Endometrial microvascular endothelial cells (primary cell): ENCODE measurements around the gene ZCCHC14. TPM values are rescaled to one million over a fixed set of nuclear protein-coding genes. Genes with fewer than 3 reads are reported as not detected.
"Not testable (repeated sequence)": the region's sequence is repeated elsewhere in the genome, so short reads cannot be mapped to it uniquely, and the experiment has no call there.

Experiments
- in situ Hi-C: cut with HindIII; loops from 2 replicates; pipeline ENCODE4 v1.10.0; 2017; ENCODE audit warnings: low sequenced_read_pairs, low pct_unique_long_range_greater_than_20kb; ENCODE audit errors: inconsistent ontology term
- total RNA-seq: library from RNA; depleted of rRNA; stranded (reverse); fragments of >200 nt; gene quantifications from one replicate; pipeline ENCODE4 v1.2.3, GENCODE V29; 2015; ENCODE audit errors: inconsistent ontology term

The ZCCHC14 gene
- total RNA-seq, 1 donor from 2014 or later = 3.7 TPM

DNA sequence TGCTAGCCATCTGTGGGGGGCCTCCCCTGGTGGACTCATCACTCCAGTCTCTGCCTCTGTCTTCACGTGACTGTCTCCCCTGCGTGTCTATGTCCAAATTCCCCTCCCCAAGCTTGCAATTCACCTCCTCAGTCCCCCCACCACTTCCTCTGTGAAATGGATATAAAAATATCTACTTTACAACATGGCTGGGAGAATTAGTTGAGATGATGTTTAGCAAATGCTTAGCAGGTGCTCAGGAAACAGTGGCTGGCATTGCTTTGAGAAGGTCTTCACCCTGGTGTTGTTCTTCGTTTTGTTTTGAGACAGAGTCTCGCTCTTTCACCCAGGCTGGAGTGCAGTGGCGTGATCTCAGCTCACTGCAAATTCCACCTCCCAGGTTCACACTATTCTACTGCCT is 8.3 kb upstream of the ZCCHC14 start:
- in situ Hi-C loops = no loop called here

- in situ Hi-C loops = no loop called here
Observed at GRCh38 chr16:87499189-87499486, 6.3 kb upstream of the ZCCHC14 start.

GRCh38 chr16:87498324-87499188 is 5.7 kb upstream of the ZCCHC14 start:
- in situ Hi-C loops = no loop called here

DNA sequence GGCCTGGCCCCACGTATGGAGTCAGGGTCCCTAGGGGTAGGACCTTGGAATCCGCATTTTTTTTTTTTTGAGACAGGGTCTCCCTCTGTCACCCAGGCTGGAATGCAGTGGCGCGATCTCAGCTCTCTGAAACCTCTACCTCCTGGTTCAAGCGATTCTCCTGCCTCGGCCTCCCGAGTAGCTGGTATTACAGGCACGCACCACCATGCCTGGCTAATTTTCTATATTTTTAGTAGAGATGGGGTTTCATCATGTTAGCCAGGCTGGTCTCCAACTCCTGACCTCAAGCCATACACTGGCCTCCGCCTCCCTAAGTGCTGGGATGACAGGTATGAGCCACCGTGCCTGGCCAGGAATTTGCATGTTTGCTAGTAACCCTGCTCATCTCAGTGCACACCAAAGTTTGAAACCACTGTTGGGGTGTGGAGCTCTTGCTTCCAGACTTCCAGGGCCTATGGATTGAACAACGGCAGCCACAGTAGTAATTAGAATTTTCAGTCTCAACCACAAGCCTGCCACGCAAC is 5.0 kb upstream of the ZCCHC14 start:
- in situ Hi-C loops = not testable (repeated sequence)

- in situ Hi-C loops = not testable (repeated sequence)
Observed at GRCh38 chr16:87497023-87497766, 4.4 kb upstream of the ZCCHC14 start.

GRCh38 chr16:87496447-87496801 is 3.6 kb upstream of the ZCCHC14 start:
- in situ Hi-C loops = no loop called here

DNA sequence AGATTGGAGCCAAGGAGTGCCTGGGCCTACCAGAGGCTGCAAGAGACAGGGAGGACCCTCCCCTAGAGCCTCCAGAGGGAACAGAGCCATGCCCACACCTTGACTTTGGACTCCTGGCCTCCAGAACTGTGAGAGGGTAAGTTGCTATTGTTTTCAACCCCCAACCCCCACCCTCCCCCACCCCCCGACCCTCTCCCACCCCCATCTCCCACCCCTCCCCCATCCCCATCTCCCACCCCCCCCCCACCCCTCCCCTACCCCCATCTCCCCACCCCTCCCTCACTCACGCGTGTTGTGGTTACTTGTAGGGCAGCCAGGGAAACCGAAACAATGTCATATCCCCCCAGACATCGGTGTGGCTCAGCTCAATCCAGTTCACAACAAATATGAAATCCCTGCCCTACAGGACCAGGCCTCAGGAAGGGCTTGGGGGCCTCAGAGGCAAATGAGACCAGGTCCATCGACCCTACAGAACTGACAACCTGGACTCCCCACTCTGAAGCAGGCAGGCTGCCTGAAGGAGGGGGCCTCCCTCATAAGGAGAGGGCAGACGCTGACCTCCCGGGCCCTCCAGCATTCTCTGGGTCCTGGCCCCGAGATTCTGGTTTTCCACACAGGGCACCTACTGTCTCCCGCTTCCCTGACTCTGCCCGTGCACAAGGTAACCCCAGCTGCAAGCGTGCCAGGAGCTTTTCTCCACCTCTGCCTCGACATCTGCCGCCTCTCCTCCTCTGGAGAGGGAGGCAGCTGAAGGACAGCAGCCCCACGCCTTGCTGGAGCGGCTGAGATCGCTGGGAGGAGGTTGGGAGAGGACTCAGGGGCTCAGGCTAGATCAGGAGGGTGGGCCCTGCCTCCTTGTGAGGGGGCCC is 3.0 kb upstream of the ZCCHC14 start:
- in situ Hi-C loops = no loop called here

GRCh38 chr16:87493608-87494280 is 920 bp upstream of the ZCCHC14 start:
- in situ Hi-C loops = no loop called here

GRCh38 chr16:87492291-87492630 is 563 bp downstream of the ZCCHC14 start:
- in situ Hi-C loops = no loop called here

DNA sequence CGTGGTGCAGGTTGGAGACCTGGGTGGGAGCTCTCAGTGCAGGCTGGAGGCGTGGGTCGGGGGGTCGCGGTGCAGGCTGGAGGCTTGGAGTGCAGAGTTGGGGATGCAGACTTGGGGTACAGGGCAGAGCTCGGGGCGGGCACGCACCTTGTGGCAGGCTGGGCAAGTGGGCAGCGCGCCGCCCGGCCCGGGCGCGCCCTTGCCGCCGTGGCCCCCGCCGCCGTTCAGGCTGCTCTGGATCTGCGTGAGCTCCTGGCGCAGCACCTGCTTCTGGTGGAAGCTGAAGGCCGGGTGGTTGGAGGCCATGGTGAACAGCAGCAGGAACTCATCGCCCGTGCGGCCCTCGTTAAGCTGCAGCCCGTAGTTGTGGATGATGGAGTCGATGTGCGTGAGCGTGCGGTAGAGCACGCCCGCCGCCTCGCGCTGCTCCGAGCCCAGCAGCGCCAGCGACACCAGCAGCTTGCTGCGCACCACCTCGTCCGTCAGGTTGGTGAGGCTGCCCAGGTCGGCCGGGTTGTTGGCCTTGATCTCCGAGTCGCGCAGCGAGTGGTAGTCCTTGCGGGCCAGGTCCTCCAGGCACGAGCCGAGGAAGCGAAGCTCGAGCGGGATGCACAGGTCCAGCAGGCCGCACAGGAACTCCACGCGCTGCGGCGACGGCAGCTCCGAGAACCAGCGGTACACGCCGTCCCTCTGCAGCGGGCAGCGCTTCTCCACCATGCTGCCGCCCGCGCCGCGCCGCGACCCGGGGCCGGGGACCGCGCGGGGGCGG is 1.1 kb downstream of the ZCCHC14 start:
- in situ Hi-C loops = no loop called here

DNA sequence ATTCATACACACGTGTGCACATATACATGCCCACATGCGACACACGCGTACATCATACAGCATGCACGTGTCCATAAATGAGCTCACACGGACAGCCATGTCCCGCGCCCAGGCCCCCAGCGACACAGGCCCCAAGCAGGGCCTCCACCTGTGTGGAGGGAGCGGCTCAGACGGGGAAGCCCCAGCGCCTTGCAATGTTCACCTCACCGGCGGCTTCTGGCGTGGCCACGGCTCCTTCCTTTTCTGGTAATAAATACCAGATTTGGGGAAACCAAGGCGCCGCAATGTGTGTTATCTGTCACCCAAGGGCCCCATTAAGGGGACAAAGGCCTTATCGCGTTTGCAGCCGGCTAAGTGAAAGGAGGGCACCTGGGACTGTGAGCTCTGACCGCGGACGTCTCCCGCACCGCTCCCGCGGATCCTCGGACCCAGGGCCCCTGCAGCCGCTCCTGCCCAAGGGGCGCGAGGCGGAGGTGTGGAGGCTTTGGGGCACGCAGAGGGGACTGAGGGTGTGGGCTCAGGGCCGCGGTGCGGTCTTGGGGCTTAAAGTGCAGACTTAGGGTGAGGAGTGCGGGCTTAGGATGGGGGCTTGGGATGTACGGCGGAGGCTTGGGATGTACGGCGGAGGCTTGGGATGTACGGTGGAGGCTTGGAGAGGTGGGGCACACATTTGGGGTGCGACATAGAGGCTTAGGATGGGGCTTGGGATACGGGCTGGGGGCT is 1.9 kb downstream of the ZCCHC14 start:
- in situ Hi-C loops = not testable (repeated sequence)

DNA sequence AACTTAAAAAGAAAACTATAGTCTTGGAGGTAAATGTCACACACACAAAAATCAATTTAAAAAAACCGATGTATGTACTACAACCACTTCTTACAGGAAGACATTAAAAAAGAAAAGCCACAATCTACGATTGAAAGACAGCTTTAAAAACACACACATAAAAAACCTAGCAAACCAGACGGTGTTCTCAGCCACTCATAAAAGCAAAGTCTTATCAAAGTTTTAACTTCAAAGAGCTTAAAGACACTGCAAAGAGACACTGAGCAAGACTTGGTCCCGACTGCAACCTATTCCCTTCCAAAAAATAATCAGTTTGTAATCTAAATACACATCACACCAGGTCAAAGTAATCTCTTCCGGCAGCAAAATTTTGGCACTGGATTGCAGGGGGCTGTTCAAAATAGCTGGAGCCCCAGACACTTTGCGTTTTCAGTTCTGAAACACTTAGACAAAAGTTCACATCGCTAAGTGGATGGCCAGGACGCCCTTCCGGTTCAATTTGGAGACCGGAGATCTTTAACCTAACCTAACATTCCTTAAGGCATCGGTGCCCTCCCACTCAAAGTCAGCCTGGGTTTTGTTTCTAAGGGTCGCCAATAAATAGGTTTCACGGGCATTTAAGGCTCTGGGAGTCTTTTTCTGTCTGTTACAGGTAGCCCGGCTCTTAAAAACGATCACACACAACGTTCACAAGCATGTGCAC is 2.6 kb downstream of the ZCCHC14 start:
- in situ Hi-C loops = no loop called here

GRCh38 chr16:87489434-87490045 is 3.3 kb downstream of the ZCCHC14 start:
- in situ Hi-C loops = no loop called here

GRCh38 chr16:87488960-87489359 is 3.9 kb downstream of the ZCCHC14 start:
- in situ Hi-C loops = not testable (repeated sequence)

DNA sequence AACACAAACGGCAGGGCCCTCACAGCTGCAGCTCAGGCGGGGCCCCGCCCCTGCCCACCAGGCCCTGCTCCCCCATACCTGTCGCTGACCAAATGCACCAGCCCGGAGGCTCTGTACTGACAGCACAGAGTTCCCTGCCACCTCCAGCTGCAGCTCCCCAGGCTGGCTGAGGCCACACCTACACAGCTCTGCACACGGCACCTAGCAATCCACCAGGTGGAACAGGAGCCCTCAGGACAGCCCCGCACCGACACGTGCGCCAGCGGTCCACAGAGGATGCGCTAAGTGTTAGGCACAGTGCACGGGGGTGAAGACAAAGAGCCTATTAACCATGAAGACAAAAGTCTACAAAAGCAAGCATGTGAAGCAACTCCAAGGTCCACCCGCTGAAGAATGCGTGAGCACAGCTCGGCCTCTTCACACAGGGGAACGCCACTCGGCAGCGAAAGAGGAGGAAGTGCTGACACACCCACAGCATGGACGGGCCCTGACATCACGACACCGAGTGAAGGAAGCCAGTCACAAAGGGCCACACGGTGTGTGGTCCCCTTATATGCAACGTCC is 5.4 kb downstream of the ZCCHC14 start:
- in situ Hi-C loops = no loop called here

GRCh38 chr16:87486713-87487247 is 6.0 kb downstream of the ZCCHC14 start:
- in situ Hi-C loops = no loop called here
